IMR-90 (cell line): ENCODE results near the gene KLF11.

ENCODE experiments used
- BHLHE40 ChIP-seq: fragments of 150-350 bp; IDR thresholded peaks from 2 replicates; pipeline ENCODE4 v1.6.1; 2016; ENCODE audit warnings: mild to moderate bottlenecking, low read depth, low read length
- CEBPB ChIP-seq: IDR thresholded peaks from 2 replicates; pipeline ENCODE4 v1.6.1; 2012; ENCODE audit warnings: low read depth, low read length, improper control_type of control experiment
- CHD1 ChIP-seq: IDR thresholded peaks from 2 replicates; pipeline ENCODE4 v1.6.1; 2012; ENCODE audit warnings: low read depth, low read length, improper control_type of control experiment
- CTCF ChIP-seq: conservative IDR thresholded peaks from 2 replicates; pipeline ENCODE4 v1.5.1; 2012; ENCODE audit warnings: mild to moderate bottlenecking, low read depth, low read length, improper control_type of control experiment
- ELK1 ChIP-seq: fragments of 150-350 bp; IDR thresholded peaks from 2 replicates; pipeline ENCODE4 v1.6.1; 2016; ENCODE audit warnings: low read depth, mild to moderate bottlenecking, low read length, moderate library complexity, borderline replicate concordance
- FOS ChIP-seq: fragments of 150-350 bp; IDR thresholded peaks from 2 replicates; pipeline ENCODE4 v1.6.1; 2016; ENCODE audit warnings: low read depth, low read length
- MAZ ChIP-seq: IDR thresholded peaks from 2 replicates; pipeline ENCODE4 v1.6.1; 2012; ENCODE audit warnings: low read depth, mild to moderate bottlenecking, low read length, improper control_type of control experiment, moderate library complexity, borderline replicate concordance
- MXI1 ChIP-seq: IDR thresholded peaks from 2 replicates; pipeline ENCODE4 v1.6.1; 2012; ENCODE audit warnings: low read depth, mild to moderate bottlenecking, low read length, moderate library complexity, borderline replicate concordance
- NFE2L2 ChIP-seq: fragments of 150-350 bp; IDR thresholded peaks from 2 replicates; pipeline ENCODE4 v1.6.1; 2016; ENCODE audit warnings: low read depth, mild to moderate bottlenecking, low read length
- POLR2A ChIP-seq: IDR thresholded peaks from 2 replicates; pipeline ENCODE4 v1.6.1; 2012; ENCODE audit warnings: mild to moderate bottlenecking, low read depth, low read length
- RAD21 ChIP-seq: IDR thresholded peaks from 2 replicates; pipeline ENCODE4 v1.6.1; 2012; ENCODE audit warnings: low read length, improper control_type of control experiment
- RCOR1 ChIP-seq: IDR thresholded peaks from 2 replicates; pipeline ENCODE4 v1.6.1; 2012; ENCODE audit warnings: mild to moderate bottlenecking, low read length, improper control_type of control experiment; ENCODE audit not compliant: insufficient replicate concordance
- RFX5 ChIP-seq: IDR thresholded peaks from 2 replicates; pipeline ENCODE4 v1.8.0; 2012; ENCODE audit warnings: low read depth, mild to moderate bottlenecking, low read length, moderate library complexity
- SMC3 ChIP-seq: fragments of 150-350 bp; IDR thresholded peaks from 2 replicates; pipeline ENCODE4 v1.6.1; 2016; ENCODE audit warnings: low read depth, mild to moderate bottlenecking, antibody characterized with exemption, low read length, moderate library complexity

GRCh38 chr2:10084223-10084865, 41.0 kb downstream of the KLF11 start:
- TF ChIP-seq POLR2A (no peak), MXI1 (no peak), CTCF (no peak), RCOR1 (no peak), CHD1 (no peak), BHLHE40 (no peak), RAD21 (no peak), NFE2L2 (no peak), ELK1 (no peak), SMC3 (no peak), FOS (no peak), RFX5 (no peak), CEBPB (no peak), MAZ (no peak)
